Uterus (tissue), 2 donors: ENCODE measurements around the gene ACR.

Experiments used
- CTCF ChIP-seq, 4 experiments: fragments of 200-600 bp in 2 of 4; fragments of 450-650 bp in 2 of 4; sonication (generic) in 2 of 4; IDR thresholded peaks; one replicate each; pipeline ENCODE4 v1.5.1; 2016 to 2019; ENCODE audit warnings: antibody characterized with exemption in 4 of 4, mild to moderate bottlenecking in 2 of 4, moderate library complexity in 1 of 4
- POLR2A ChIP-seq, 2 donors: fragments of 450-650 bp; IDR thresholded peaks; one replicate each; pipeline ENCODE4 v1.6.1; 2016; ENCODE audit warnings: antibody characterized with exemption in 2 of 2, mild to moderate bottlenecking in 1 of 2, moderate library complexity in 1 of 2

- TF ChIP-seq POLR2A (IDR thresholded peaks at IDR 0.05), result no peak
- TF ChIP-seq CTCF (IDR thresholded peaks at IDR 0.05), result peak; percentile 31 to 60 (median 54)
Measured at GRCh38 chr22:50731811-50732624, 6.0 kb upstream of the ACR start.
